Spinal cord (tissue), 10 donors: Measurements from ENCODE around the gene TRNAU1AP. TPM values are rescaled to one million over a fixed set of nuclear protein-coding genes. Genes with fewer than 3 reads are reported as not detected.
A peak's percentile ranks its signal among the peaks of the same experiment; 100 is the strongest.
"Not testable (repeated sequence)": the region's sequence is repeated elsewhere in the genome, so short reads cannot be mapped to it uniquely, and the experiment has no call there.

Experiments
- DNase-seq, 6 donors: peaks; one replicate each; pipeline versions ENCODE4 v3.0.0 to v3.0.0-alpha.2; 2013 to 2015; ENCODE audit warnings: low spot score in 6 of 6, low read depth in 4 of 6
- H3K27ac ChIP-seq: one replicate; pipeline ENCODE4 v1.5.1; 2013; ENCODE audit warnings: low read depth, low read length, control low read depth
- H3K27me3 ChIP-seq: one replicate; pipeline ENCODE4 v1.6.1; 2013; ENCODE audit warnings: low read length; ENCODE audit not compliant: control insufficient read depth, insufficient read depth
- H3K36me3 ChIP-seq: one replicate; pipeline ENCODE4 v1.6.1; 2013; ENCODE audit warnings: low read length; ENCODE audit not compliant: control insufficient read depth, insufficient read depth
- H3K4me1 ChIP-seq: one replicate; pipeline ENCODE4 v1.6.1; 2013; ENCODE audit warnings: low read length; ENCODE audit not compliant: control insufficient read depth, insufficient read depth
- H3K4me3 ChIP-seq: one replicate; pipeline ENCODE4 v1.5.1; 2013; ENCODE audit warnings: low read depth, low read length, control low read depth
- H3K9me3 ChIP-seq: one replicate; pipeline ENCODE4 v1.6.1; 2013; ENCODE audit warnings: low read length; ENCODE audit not compliant: control insufficient read depth, insufficient read depth
- WGBS: methylation state at CpG from one replicate; pipeline ENCODE4 v1.1.5; 2013; ENCODE audit warnings: missing lambda C conversion rate; ENCODE audit not compliant: insufficient coverage; 5-methylcytosine and 5-hydroxymethylcytosine counted together
- polyA plus RNA-seq, 2 donors: library from polyadenylated mRNA; unstranded; fragments of 120-200 nt; gene quantifications; one replicate each; pipeline ENCODE4 v1.2.1, GENCODE V29; 2013; ENCODE audit not compliant: insufficient read length in 2 of 2
- total RNA-seq, 2 donors: library from RNA; depleted of rRNA in 1 of 2; stranded (reverse); fragments of 120-200 nt in 1 of 2; fragments of >200 nt in 1 of 2; gene quantifications; one replicate each; pipeline versions ENCODE4 v1.2.3 to v1.2.4, GENCODE V29; 2013 to 2014
- donor health status: healthy.

The TRNAU1AP gene
- total and polyA plus RNA-seq, 4 donors, result 20.9 to 36.9 (median 28.1) TPM

DNA sequence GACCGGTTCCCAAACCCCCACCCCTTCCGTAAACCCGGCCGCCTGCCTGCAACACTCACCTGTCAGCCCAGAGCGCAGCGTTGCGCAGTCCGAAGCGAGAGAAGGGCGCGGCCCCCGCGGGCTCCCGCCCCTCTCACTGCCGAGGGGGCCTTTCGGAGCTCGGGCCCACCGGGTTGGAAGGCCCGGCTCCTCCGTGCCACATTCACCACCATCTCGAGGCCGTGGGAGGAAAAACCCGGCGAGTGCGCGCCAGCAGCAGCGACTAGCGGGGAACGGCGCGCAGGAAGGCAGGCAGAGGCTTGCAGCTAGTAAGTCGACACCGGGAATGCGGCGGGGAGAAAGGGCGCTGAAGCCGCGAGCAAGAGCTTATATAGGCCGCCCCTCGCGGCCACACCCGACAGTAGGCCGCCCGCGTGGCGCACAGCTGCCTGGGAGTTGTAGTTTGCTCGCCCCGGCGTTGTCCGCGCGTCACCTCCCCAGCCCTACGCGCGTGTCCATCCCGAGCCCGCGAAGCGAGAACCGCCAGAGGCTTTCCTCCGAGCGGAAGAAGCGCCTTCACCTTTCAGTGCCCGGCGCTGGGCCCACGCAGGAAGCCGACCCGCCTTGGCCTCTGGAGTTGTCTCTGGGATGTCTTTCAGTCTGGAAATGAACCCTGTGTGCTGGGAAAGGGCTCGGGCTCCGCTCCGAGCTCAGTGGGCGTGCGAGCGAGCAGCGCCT, 28.8 kb downstream of the TRNAU1AP start:
- peak; percentile 87 to 98 (median 90) for DNase-seq
- peaks cover 25% of the 10 kb centered on the region for H3K36me3 ChIP-seq
- 0% methylated on average over 70 of the region's 75 CpGs for WGBS
- H3K4me1 ChIP-seq, result peaks cover 25% of the 10 kb centered on the region
- no peaks in the 10 kb centered on the region for H3K9me3 ChIP-seq
- no peaks in the 10 kb centered on the region for H3K27me3 ChIP-seq
- H3K4me3 ChIP-seq, result peak overlapping the region; percentile 99
- H3K27ac ChIP-seq, result peak overlapping the region; percentile 90

DNA sequence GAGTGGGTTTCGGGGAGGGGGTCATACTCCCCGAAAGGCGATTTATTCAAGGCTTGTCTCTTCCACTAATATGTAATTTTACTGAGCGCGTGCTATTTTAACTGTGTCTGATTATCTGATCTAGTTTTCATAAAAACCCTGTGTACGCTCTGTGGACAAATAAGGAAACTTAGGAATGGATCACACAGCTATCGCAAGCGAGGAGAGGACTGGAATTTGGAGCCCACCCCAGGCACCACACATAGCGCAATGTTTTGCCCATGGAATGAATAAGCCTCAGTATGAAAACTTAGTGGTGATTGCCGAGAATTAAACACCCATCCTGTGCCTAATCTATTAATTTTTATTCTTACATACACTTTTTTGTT, 29.3 kb downstream of the TRNAU1AP start:
- Histone ChIP-seq H3K4me3 (peak overlapping the region; percentile 99), H3K27ac (peak overlapping the region; percentile 90), H3K27me3 (no peaks in the 10 kb centered on the region), H3K4me1 (peaks cover 25% of the 10 kb centered on the region), H3K36me3 (peaks cover 20% of the 10 kb centered on the region), H3K9me3 (no peaks in the 10 kb centered on the region)
- DNase-seq, result peak in 1 of 6 donors; percentile 30
- 3% methylated on average over 5 of the region's 10 CpGs for WGBS

- not testable (repeated sequence) for DNase-seq, H3K9me3 ChIP-seq, H3K27me3 ChIP-seq
Observed at GRCh38 chr1:28586585-28587391, 33.9 kb downstream of the TRNAU1AP start.

DNA sequence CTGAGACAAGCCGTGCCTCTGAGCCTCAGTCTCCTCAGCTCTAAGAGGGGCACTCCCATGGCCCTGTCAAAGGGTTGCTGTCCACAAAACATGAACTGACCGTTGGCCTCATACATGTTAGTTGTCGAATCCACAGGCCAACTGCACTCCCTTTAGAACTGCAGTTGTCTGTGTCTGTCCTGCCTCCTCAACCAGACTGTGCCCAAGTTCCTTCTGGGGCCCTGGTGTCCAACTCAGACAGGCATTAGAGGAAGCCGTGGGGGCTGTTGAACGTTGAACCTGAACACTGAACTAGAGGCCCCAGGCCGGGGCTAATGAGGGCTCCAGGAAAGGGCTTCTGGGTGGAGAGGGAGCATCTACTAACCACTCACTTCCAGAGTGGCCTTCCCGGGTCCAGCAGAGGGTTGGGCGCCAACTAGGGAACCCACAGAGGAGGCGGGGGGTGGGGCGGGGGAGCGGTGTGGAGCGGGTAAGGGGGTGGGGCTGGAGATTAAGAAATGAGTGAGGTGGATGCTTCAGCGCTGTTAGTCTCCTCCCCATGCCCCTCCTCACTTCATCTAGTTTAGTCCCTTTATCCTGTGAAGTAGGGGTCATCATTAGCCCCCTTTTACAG, 38.9 kb downstream of the TRNAU1AP start, which contains the start of gene RAB42:
TSS of gene RAB42 (plus strand) at position 558 of the 613 bp plus-strand sequence. CDS start 247 bp downstream, outside the sequence.
- Histone ChIP-seq H3K4me3 (peak within 1 kb of the TSS; percentile 43), H3K27ac (no peak within 1 kb of the TSS), H3K27me3 (no peaks in the 10 kb centered on the region), H3K36me3 (peaks cover 2% of the 10 kb centered on the region), H3K9me3 (no peaks in the 10 kb centered on the region), H3K4me1 (peaks cover 14% of the 10 kb centered on the region)
- DNase-seq, result peak in 1 of 6 donors; percentile 32
- WGBS, result 47% methylated on average over 5 of the region's 13 CpGs

More at GRCh38 chr1:28586585-28587391, 33.9 kb downstream of the TRNAU1AP start:
- not testable (repeated sequence) for H3K27ac ChIP-seq, H3K4me3 ChIP-seq, H3K36me3 ChIP-seq, H3K4me1 ChIP-seq
- WGBS, result no CpG with 5 or more reads among the region's 19 CpGs

- WGBS, result 3% methylated on average over 81 of the region's 81 CpGs
- Histone ChIP-seq H3K4me1 (peaks cover 14% of the 10 kb centered on the region), H3K27ac (no peak overlapping the region), H3K4me3 (peak overlapping the region; percentile 43), H3K27me3 (no peaks in the 10 kb centered on the region), H3K36me3 (peaks cover 2% of the 10 kb centered on the region), H3K9me3 (no peaks in the 10 kb centered on the region)
- peak in 1 of 6 donors; percentile 14 for DNase-seq
Observed at GRCh38 chr1:28592321-28593071, 39.6 kb downstream of the TRNAU1AP start.

- not testable (repeated sequence) for H3K27ac ChIP-seq, H3K36me3 ChIP-seq, H3K4me3 ChIP-seq, H3K9me3 ChIP-seq, DNase-seq, H3K27me3 ChIP-seq
- H3K4me1 ChIP-seq, result peaks cover 14% of the 10 kb centered on the region
- 63% methylated on average over 2 of the region's 3 CpGs for WGBS
Observed at GRCh38 chr1:28593988-28594356, 41.1 kb downstream of the TRNAU1AP start.

DNA sequence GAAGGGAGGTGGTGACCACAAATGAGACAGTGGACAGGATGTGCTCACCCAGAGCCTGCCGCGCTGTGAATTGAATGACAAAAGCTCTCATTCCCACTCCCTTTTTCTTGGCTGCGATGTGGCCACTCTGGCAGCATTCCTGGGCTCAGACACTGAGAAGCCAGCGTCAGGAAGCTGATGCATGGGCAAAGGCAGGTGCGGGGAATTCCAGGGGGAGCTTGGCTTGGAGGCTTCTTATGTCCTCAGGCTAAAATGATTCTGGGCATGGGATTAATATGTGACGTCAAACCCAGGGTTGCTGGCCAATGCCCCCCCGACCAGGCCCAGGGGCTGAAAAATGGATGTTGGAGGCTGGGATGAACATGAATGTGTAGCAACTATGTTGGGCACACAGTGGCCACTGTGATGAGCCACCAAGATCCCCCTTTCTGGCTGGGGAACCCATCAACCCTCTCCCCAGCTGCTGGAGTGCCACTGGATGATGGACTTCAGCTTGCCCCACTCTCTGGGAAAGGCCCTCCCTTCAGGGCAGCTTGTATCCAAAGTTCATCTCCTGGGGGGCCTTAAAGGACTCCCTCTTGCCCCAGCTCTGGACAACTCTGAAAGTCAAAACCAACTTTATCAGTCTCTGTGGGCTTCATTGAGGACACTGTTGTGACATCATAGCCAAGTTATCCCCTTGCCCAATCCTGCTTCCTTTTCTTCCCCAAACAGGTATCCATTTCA, 42.0 kb downstream of the TRNAU1AP start:
- peak in 2 of 6 donors; percentile 65 to 79 for DNase-seq

DNA sequence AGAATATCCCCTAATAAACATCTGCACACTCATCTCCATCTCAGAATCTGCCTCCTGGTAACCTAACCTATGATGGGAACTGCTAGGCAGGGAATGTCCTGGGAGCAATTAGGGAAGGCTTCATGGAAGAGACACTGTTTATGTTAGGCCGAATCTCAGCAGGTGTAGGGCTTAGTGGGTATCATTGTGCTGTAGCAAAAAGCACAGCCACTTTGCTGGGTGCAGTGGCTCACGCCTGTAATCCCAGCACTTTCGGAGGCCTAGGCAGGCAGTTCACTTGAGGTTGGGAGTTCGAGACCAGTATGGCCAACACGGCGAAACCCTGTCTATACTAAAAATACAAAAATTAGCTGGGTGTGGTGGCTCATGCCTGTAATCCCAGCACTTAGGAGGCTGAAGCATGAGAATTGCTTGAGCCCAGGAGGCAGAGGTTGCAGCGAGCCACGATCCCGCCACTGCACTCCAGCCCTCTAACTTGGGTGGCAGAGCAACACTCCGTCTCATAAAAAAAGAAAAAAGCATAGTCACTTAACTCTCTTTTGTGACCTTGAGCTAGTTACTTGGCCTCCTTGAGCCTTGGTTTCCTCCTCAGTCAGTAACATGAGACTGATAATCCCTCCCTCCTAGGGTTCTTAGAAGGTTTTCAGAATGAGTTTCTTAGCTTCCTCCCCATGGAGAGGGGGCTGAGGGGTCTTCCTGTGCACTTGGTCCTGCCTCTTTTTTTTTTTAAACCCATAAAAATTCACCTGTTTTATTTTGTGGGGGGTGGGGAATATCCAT, 42.7 kb downstream of the TRNAU1AP start:
- H3K4me3 ChIP-seq, result no peak overlapping the region
- WGBS, result 94% methylated on average over 7 of the region's 10 CpGs
- no peaks in the 10 kb centered on the region for H3K27me3 ChIP-seq
- peaks cover 14% of the 10 kb centered on the region for H3K4me1 ChIP-seq
- H3K9me3 ChIP-seq, result no peaks in the 10 kb centered on the region
- H3K27ac ChIP-seq, result no peak overlapping the region
- peaks cover 11% of the 10 kb centered on the region for H3K36me3 ChIP-seq
- DNase-seq, result no peak

More for the DNA sequence above, 42.0 kb downstream of the TRNAU1AP start:
- H3K4me1 ChIP-seq, result peaks cover 14% of the 10 kb centered on the region
- H3K27me3 ChIP-seq, H3K9me3 ChIP-seq, H3K4me3 ChIP-seq, H3K27ac ChIP-seq: not testable (repeated sequence)
- peaks cover 11% of the 10 kb centered on the region for H3K36me3 ChIP-seq
- WGBS, result 21% methylated on average over 3 of the region's 7 CpGs
